ENCODE measurements around the gene BNC2.

Gene BNC2

DNA sequence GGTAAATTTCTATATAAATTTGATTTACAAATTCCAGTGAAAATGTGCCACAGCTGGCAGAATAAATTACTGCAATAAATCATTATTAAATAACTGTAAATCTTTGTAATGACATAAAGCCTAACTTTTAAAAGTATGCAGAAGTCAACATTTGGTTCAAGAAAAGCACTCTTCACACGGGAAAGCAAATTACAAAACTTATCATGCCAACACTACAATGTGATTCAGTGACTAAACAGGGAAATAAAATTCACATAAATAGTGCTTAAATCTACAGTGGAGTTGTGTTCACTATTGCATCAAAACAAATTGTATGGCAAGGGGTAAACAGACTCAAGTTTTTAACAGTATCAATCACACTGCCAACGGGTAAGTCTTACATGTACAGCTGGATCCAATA, 117.2 kb downstream of the BNC2 start:
- no peak for DNase-seq

DNA sequence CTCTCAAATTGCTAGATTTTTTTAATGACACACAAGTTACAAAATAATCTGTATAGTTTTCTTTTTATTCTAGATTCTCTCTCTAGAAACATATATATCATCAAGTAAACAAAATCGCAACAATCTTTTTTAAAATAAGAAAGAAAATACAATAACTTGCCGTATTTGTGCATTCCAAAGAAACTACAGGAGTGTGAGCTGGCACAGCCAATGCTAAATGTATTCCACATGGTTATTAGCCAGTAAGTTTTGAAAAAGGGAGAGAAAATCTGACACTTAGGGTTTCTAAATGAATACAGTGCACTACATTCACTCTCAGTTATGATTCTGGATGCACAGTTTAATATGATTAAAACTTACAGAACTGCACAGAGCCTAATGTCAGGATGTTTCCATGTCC, 117.9 kb downstream of the BNC2 start:
- no peak for DNase-seq

GRCh38 chr9:16750553-16750952, 119.9 kb downstream of the BNC2 start:
- no peak for DNase-seq

DNA sequence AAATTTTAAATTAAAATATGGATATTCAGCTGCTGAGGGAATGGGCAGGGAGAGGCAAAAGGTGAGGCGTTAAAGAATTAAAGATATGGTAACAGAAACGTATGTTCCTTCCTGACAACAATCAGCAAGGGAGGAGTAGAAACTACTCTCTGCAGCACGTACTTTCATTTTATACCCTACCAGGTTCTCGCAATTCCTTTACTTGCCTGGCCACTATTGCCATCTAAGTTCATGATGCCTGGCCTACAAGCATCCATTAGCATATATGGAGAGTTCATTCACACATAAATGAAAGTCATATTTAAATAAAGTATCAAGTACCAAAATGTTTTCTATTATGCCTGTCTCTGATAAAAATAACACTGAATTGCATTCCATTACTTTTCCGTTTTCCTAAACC, 125.1 kb downstream of the BNC2 start:
- DNase-seq, result no peak

DNA sequence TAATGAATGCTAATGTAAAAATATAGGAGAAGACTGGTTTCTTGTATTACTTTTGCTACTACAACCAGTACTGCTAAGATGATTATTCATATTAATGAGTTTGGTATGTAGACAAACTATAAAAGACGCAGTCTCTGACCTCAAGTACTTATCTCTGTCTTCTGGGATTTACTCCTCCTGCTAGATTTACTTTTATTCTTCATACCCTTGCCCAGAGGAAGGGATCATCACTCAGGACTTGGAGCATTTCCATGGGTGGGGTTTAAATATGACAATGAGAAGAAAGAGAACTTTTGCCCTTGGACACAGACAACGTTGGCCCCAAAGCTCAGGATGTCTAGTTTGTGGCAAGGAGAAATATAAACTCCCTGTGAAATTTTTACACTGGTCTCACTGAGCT, 126.1 kb downstream of the BNC2 start:
- DNase-seq, result no peak

- DNase-seq, result no peak
Measured at GRCh38 chr9:16743375-16743774, 127.1 kb downstream of the BNC2 start.

DNA sequence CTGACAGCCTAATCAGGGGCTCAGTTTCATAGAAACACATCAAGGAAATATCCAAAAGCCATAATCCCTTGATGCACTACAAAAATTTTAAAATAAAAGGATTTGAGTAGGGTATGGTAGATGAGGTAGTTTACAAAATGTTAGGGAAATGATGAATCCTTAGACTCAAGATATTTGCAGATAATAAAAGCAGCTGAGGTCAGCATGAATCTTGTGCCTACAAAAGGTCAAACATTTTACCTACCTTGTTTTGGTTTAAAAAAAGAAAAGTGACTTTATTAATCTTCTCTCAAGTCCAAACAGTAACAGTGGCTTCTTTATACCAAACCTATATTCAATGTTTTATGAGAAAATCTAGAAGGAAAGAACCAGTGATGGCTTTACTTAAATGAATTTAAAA, 135.5 kb downstream of the BNC2 start:
- no peak for DNase-seq

DNA sequence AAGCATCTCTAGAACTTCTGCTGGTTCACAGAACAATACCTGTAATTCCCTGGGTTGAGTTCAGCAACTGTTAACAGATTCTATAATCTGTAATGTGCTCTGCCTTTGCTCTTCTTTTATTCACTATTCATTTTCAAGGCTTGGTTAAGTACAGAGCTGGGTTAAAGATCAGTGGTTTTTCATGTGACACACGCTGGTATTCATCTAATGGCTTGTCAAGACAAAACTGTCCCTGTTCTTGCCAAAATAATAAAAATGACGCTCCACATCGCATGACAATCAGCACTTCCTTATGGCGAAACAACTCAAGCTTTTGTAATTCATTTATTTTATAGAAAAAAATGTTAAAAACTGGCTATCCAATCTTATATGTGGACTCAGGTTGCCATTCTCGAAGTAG, 137.9 kb downstream of the BNC2 start:
- DNase-seq, result no peak

DNA sequence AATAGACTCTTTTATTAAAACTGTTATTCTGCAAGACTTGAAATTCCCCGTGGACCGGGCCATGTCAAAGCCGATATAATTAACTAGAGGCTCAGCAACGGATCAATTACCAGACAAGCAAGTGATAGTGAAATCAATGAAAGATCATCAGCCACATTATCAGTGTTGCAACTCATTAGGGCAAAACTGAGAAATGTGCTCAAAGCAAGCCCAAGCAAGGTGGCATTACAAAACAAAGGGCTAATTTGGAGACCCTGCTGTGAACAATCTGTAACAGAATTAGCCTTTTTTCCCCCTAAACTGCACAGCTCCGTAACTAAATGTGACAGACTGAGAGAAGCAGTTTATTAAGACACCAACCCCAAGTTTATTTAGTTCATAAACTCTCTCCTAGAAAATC, 140.3 kb downstream of the BNC2 start:
- no peak for DNase-seq

- DNase-seq, result no peak
Measured at GRCh38 chr9:16729651-16730050, 140.8 kb downstream of the BNC2 start.

- no peak for DNase-seq
Measured at GRCh38 chr9:16728137-16728508, 142.3 kb downstream of the BNC2 start.

DNA sequence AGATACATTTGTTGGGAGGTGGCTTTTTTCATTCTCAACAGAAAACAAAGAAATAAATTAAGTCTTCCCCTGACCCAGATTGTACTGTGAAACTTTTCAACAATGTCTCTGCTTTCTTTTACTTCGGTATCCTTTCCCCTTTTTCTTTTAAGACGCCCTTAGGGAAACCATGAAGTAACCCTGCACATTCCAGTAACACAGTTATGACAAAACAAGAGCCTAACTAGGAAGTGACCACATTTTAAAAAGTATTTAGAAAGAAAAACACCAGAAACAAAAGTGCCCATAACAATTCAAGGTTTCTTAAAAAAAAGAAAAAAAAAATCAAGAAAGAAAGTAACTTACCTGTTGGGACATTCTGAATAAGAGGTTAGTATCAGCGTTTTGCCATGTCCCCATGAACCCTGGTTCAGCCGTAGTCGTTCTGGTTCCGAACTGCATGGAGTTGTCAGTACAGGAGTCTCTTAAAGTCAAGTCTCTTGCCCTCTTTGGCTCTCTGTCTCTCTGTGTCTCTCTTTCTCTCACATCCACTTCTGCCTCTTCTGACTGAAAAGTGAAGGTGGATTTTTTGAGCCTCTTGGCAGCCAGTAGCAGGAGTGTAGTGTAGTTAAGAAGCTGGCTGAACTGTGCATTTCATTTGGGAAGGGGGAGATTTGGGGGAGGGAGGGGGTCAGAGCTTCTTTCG, 142.9 kb downstream of the BNC2 start:
- no peak for DNase-seq

- no peak for DNase-seq
Measured at GRCh38 chr9:16726718-16727451, 143.6 kb downstream of the BNC2 start.

DNA sequence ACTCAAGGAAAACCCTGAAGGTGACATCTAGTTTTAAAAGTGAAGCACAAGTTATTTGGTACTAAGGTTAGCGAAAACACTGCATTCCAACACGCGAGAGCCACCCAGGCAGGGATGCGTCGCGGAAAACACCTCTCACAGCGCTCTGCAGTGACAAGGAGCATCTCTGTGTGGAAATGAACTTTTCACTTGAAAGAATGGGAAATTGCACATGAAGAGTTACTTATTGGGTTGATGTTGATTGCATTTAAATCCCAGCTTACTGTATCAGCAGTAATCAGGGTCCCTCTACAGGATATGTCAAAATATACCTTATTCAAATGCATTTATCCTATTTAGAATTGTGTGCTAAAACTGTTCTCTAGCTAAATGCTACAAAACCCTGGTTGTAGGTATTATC, 144.4 kb downstream of the BNC2 start:
- DNase-seq, result no peak

- no peak for DNase-seq
Measured at GRCh38 chr9:16725066-16725465, 145.4 kb downstream of the BNC2 start.

DNA sequence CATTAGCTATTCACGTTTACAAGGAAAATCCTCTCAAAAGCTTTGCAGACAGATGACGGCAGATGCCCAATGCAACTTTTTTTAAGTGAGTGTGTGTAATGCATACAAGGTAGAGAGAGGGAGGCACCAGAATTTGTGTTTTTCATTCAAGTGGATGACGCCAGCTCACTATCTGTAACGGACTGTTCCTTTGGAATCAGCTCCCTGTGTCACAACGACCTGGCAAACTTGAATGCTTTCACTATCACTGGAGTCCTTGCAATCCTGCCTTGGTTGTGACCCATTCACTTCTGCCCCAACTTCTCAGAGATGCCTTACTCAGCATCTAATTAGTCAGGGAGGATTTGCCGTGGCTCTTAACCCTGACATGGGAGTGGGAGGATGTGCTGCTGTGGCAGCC, 148.5 kb downstream of the BNC2 start:
- DNase-seq, result no peak

- no peak for DNase-seq
Measured at GRCh38 chr9:16720386-16720785, 150.1 kb downstream of the BNC2 start.

DNA sequence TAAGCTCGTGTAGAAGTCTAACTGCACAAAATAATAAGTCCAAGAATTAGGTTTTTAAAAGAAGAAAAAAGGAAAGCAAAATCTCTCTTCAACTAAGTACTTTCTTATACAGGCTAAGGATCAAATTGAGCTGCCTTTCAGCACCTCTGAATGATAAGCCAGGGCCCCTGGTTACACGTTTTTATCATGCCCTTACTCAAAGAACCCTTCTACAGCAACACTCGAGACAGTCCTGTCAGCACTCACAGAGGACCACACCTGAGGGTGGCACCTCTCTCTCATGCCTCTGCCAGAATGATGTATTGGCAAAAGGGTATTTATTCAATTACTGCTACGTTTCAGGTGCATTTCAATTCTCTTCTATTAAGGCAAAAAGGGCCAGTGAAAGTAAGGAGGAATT, 150.5 kb downstream of the BNC2 start:
- DNase-seq, result no peak

DNA sequence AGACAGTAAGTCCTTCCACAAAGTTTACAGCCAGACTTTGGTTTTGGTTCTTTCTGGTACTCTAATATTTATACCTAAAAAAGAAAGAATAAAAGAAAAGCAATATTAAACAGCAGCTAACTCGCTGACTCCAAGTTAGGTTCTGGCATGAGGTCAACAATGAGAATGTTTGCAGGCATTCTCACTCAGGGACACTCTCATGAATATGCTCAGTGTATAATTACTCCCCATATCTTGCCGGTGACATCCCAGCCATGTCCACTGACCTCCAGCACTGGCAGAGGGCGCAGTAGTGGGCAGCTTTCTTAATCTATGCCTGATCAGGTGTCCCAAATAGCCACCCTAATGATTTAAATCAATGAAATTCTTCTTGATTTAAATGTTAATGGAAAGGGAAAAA, 151.5 kb downstream of the BNC2 start:
- DNase-seq, result no peak

DNA sequence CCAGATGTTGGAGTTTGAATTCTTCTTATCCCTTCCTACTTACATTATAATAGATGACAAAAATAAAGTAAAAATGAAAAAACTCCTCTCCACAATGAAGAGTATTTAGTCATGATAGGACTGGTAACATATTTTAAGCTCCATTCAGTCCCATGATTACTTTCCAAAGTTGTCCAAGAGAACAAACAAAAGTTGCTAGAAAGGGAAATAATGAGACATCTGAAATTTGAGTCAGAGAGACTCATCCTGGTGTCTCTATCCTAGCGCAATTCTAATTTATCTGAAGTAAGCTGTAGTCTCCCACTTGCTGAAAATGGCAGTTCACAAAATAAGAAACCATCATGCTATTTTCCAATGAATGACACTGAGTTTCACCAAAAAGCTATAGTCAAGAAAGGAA, 152.2 kb downstream of the BNC2 start:
- DNase-seq, result no peak

GRCh38 chr9:16716601-16717000, 153.9 kb downstream of the BNC2 start:
- no peak for DNase-seq

GRCh38 chr9:16715404-16715803, 155.1 kb downstream of the BNC2 start:
- DNase-seq, result no peak

- no peak for DNase-seq
Measured at GRCh38 chr9:16712787-16713186, 157.7 kb downstream of the BNC2 start.

DNA sequence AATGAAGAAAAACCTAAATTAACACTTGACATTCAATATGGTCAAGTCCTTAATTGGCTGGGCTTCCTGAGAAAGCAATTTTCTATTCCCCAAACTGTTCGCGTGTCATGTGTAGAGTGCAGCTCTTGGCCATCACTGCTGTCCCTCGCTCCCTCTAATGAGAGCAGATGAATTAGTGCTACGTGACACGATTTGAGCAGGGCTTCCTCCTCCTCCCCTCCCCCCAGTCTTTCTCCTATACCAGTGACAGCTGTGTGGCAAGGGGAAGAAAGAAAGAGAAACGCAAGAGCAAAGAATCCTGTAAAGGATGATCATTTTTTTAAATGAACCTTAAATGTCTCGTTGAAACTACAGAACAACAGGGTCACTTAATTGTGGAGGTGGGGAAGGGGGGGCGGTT, 159.6 kb downstream of the BNC2 start:
- DNase-seq, result no peak

DNA sequence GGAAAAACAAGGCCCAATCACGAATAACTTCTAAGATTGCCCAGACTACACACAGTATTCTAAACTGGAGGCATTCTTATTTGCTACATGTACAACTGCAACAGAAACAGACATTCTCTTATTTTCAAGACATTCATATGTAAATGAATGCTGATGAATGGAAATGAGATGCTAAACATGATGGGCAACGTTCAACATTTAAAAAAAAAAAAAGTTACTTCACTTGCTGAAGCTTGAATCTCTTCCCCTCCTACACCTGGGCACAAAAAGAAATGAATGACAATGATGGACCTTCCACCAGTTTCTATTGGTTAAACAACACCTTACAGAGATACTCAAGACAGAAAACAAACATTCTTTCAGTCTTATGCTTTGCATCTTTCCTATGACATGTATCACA, 160.5 kb downstream of the BNC2 start:
- no peak for DNase-seq
